CD4-positive, alpha-beta T cell treated with Interleukin-17A for 4 hours (primary cell): ENCODE data around the gene GNG11.
"Not testable (repeated sequence)": the region's sequence is repeated elsewhere in the genome, so short reads cannot be mapped to it uniquely, and the experiment has no call there.

Experiments
- DNase-seq: peaks from one replicate; pipeline ENCODE4 v3.0.0-alpha.2; 2020; ENCODE audit warnings: mixed read lengths

The GNG11 gene

GRCh38 chr7:93913197-93913596, 8.3 kb upstream of the GNG11 start:
- DNase-seq = no peak

DNA sequence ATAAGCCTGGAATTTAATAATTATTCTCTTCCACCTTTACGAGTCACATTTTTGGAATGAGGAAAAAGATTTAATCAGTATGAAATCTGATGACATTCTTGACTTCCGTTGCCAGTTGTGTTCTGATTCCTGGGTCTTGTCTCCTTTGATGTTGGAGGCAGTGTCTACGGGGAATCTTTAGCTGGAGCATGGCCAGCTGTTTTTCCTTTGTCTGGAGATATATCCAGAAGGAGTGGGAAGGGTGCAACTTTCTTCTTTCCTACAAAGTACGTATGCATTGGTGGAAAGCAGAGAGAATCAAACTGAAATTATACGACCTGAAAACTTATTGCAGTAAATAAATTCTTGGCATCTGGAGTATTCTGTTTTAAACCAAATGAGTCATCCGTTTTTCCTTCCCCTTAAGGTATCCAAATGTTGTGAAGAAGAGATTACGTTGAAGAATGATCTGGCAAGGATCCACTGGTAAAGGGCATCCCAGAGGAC, 6.9 kb upstream of the GNG11 start:
- no peak for DNase-seq

- not testable (repeated sequence) for DNase-seq
Observed at GRCh38 chr7:93915206-93915842, 6.2 kb upstream of the GNG11 start.

DNA sequence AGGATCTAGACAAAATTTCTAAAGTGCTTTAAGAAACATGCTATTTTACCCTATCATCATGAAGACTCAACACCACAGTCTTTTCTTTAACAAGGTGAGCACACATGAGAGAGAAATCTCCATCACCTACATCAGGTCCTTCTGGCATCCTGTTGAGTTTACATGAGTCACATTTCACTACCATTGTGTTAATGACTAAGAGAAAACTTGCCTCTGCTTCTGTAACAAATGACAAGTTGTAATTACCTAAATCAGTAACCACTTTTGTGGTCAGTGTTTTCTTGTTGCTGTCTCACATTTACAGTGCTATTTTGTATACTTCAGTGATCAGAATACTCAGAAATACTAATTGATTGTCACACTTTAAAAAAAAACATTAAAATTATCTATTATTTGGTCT, 5.6 kb upstream of the GNG11 start:
- DNase-seq = not testable (repeated sequence)

GRCh38 chr7:93916315-93916714, 5.2 kb upstream of the GNG11 start:
- not testable (repeated sequence) for DNase-seq

DNA sequence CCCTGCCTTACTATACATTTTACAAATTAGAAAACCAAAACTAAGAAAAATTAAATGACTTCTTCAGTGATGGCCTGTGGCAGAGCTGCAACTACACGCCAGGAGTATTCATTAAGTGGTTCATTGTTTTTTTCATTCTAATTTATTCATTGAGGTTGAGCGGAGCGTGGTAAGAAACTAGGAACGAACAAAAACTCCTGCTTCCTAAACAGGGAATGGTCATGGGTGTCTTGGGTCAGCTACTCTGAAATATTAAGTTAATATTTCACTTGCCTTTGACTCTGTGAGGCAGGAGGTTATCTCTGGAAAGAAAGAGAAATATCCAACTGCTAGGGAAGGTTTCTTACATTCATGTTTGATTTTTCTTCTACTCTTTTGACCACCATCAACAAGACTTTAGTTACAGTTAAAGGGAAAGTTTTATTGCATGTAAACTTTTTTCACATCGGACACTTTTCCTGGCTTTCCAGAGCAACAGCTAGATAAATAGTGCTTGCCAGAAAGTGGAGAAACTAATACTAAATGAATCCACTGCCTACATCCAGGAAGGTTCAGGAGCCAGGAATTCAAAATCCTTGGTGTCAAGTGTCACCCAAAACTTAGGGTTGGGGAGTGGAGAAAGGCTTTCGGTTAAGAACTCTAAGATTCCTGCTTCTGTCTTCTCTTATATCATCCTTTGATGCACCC, 896 bp upstream of the GNG11 start:
- DNase-seq = no peak

- no peak for DNase-seq
Observed at GRCh38 chr7:93921186-93921585, 349 bp upstream of the GNG11 start.

- no peak for DNase-seq
Observed at GRCh38 chr7:93923296-93923695, 1.8 kb downstream of the GNG11 start.

DNA sequence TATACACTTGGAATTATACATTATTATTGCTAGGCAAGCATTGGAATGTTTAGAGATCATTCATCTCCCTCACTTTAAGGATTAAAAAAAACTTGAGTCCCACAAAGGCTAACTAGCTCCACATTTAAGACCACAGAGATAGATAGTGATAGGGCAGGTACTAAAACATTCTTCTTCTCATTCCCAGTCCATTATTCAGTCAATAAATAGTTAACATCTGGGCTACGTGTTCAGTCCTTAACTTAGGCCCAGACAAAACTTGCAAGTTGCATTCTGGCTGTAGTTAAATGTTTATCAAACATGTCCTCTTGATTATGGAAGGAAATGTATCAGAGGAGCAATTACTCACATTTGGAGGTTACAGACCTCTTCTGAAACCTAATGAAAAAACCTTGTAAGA, 2.4 kb downstream of the GNG11 start:
- DNase-seq = no peak

DNA sequence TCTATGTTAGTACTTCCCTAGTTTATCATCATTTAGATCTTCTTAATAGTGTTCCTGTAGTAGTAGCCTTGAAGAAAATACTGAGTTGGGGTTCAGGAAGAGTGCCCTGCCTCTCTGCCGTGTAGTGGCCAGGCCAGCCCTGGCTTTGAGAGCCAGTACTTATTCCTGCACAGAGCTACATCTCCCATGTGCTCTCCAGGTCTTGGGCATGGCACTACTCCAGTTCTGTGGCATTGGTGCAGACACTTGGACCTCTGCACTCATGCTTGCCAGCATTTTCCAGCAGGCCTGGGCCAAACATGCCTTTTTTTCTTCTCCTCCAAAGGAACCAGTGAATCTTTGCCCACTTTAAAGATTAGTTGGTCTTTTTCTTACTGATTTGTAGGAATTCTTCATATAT, 5.3 kb downstream of the GNG11 start:
- no peak for DNase-seq

DNA sequence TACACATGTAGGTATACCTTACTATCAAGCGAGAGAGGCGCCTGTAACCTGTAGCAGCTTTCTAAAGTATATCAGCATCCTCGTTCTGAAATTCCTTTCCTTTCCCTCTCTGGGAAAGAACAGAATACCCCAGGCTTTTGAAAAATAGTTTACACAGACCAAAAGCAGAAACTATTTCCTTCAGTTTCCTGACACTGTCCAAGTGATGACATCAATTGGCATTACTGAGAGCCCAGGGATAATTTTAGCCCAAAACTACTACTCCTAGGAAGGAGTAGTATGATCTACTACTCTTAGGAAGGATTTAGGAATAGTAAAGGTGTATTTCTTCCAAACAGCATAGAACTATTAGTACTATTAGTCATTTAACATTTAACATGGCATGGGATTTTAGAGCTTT, 6.0 kb downstream of the GNG11 start:
- no peak for DNase-seq

GRCh38 chr7:93931655-93932054, 10.1 kb downstream of the GNG11 start:
- no peak for DNase-seq

GRCh38 chr7:93933156-93933555, 11.6 kb downstream of the GNG11 start:
- no peak for DNase-seq

DNA sequence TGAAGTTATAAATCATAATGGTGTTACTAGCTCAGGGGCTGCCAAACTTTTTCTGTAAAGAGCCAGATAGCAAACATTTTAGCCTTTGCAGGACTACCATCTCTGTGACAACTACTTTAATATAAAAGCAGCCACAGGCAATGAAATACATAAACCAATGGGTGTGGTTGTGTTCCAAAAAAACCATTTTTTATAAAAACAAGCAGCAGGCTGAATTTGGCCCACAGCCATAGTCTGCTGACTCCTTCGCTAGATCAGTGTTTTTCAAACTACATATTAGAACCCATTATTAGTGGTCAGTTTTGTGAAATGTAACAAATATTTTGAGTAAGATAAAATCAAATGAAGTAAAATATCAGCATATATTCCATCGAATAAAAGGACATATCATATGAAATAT, 13.6 kb downstream of the GNG11 start:
- no peak for DNase-seq

DNA sequence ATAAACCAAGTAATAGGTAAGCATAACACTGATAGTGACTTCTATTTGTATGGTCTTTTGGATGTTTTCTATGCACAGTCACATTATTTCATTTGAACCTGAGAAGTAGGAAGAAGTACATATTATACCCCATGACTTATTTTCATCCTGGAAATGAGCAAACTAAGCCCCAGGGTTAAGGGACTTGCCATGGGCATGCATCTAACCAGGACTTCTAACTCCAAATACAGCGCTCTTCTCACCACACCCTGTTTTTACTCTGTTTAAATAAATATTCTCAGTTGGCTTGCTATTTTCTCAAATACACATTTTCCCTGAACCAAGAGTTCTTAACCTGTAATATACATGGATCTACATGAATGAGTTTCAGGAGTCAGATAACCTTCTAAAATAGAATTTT, 16.3 kb downstream of the GNG11 start:
- DNase-seq = no peak

GRCh38 chr7:93938293-93938692, 16.8 kb downstream of the GNG11 start:
- no peak for DNase-seq

DNA sequence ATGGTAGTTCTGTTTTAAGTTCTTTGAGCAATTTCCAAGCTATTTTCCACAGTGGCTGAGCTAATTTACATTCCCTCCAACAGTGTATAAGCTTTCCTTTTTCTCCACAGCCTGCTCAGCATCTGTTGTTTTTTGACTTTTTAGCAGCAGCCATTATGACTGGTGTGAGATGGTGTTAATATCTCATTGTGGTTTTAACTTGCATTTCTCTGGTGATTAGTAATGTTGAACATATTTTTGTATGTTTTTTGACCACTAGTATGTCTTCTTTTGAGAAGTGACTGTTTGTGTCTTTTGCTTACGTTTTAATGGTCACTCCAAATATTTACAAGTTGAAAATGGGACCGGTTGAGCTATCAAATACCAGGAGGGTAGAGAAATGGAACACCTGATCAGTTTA, 20.4 kb downstream of the GNG11 start:
- DNase-seq = no peak

GRCh38 chr7:93943816-93944540, 22.4 kb downstream of the GNG11 start:
- DNase-seq = no peak

- DNase-seq = no peak
Observed at GRCh38 chr7:93944673-93945072, 23.1 kb downstream of the GNG11 start.

DNA sequence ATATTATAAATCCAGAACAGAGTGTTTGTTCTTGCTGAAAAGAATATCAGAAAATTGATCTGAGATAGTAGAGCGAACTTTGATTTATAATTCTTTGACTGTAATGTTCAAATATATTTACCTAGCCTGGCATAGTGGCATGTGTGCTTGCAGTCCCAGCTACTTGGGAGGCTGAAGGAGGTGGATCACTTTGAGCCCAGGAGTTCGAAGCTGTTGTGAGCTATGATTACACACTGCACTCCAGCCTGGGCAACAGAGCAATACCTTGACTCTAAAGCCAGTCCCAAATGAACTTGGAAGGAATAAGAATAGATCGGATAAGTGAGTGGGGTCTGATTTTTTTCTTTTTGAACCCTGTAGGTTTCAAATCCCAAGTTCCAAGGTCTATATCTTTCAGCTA, 23.5 kb downstream of the GNG11 start:
- no peak for DNase-seq

- no peak for DNase-seq
Observed at GRCh38 chr7:93945756-93946535, 24.4 kb downstream of the GNG11 start.

DNA sequence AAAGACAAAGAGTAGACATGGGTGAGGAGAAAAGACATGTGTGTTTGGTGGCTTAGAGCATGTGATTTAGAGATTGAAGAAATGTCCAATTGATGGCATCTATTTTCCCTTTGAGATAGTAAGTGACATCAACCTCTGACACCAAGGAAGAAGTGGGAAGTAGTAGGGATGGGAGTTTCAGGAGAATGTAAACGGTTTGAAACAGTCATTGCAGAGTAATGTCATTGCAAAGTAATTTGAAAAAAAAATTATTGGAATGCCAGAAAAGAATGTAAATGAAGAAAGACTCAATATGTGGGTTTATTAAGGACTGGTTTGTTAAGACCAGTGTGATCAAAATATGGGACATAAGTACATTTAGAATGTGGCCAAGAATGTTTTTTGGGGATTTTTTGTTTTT, 26.6 kb downstream of the GNG11 start:
- no peak for DNase-seq

DNA sequence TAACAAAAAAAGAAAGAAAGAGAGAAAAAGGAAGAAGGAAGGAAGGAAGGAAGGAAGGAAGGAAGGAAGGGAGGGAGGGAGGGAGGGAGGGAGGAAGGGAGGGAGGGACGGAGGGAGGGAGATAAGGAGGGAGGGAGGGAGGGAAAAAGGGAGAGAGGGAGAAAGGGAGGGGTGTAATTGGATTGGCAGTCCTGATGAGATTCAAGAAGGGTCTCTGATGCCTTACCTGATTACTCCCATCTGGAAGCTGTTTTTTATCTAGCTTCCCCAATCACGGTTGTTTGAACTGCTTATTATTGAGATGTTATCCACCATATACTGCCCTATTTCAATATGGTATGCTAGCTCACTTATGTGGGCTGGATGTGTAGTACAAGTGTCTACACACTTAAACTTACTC, 27.3 kb downstream of the GNG11 start:
- no peak for DNase-seq
